Activated T-cell treated with anti-CD3 and anti-CD28 coated beads, Interleukin-2, amount 50 U/mL, for 4 hours (primary cell): ENCODE results near the gene CFAP47. TPM values are rescaled to one million over a fixed set of nuclear protein-coding genes. Genes with fewer than 3 reads are reported as not detected.

Experiments
- ATAC-seq, 2 donors: fragments of 200-7000 bp; cut with Tn5 transposase; one replicate each; pipeline ENCODE4 v1.10.0; 2021
- DNase-seq: peaks from one replicate; pipeline ENCODE4 v3.0.0-alpha.2; 2020
- H3K27me3 Mint-ChIP-seq: one replicate; pipeline ENCODE4 v1.8.0; 2021; ENCODE audit warnings: low read depth, mixed read lengths
- H3K36me3 Mint-ChIP-seq: one replicate; pipeline ENCODE4 v1.8.0; 2022; ENCODE audit warnings: mixed read lengths; ENCODE audit not compliant: insufficient read depth
- H3K4me1 Mint-ChIP-seq: one replicate; pipeline ENCODE4 v1.8.0; 2021; ENCODE audit warnings: low read depth, mixed read lengths
- H3K4me3 Mint-ChIP-seq: one replicate; pipeline ENCODE4 v1.8.0; 2021; ENCODE audit warnings: mild to moderate bottlenecking, moderate library complexity, mixed read lengths
- H3K9me3 Mint-ChIP-seq: one replicate; pipeline ENCODE4 v1.8.0; 2021; ENCODE audit warnings: mixed read lengths
- total RNA-seq, 3 donors: library from RNA; stranded (reverse); gene quantifications; one replicate each; pipeline ENCODE4 v1.2.1, GENCODE V29; 2021

The CFAP47 gene
- total RNA-seq, 3 donors from 2014 or later, result not detected

- H3K9me3 Mint-ChIP-seq, result peaks cover 4% of the 10 kb centered on the region
- H3K27me3 Mint-ChIP-seq, result no peaks in the 10 kb centered on the region
- H3K36me3 Mint-ChIP-seq, result no peaks in the 10 kb centered on the region
- no peaks in the 10 kb centered on the region for H3K4me1 Mint-ChIP-seq
- no peak overlapping the region for H3K4me3 Mint-ChIP-seq
- DNase-seq, result no peak
- ATAC-seq, result no peak
Measured at GRCh38 chrX:36348509-36348908, 429.0 kb downstream of the CFAP47 start.

- no peaks in the 10 kb centered on the region for H3K36me3 Mint-ChIP-seq
- H3K9me3 Mint-ChIP-seq, result peaks cover 5% of the 10 kb centered on the region
- DNase-seq (no peak), ATAC-seq (no peak)
- H3K4me1 Mint-ChIP-seq, result no peaks in the 10 kb centered on the region
- H3K27me3 Mint-ChIP-seq, result no peaks in the 10 kb centered on the region
- H3K4me3 Mint-ChIP-seq, result no peak overlapping the region
Measured at GRCh38 chrX:36357855-36358254, 438.3 kb downstream of the CFAP47 start.

DNA sequence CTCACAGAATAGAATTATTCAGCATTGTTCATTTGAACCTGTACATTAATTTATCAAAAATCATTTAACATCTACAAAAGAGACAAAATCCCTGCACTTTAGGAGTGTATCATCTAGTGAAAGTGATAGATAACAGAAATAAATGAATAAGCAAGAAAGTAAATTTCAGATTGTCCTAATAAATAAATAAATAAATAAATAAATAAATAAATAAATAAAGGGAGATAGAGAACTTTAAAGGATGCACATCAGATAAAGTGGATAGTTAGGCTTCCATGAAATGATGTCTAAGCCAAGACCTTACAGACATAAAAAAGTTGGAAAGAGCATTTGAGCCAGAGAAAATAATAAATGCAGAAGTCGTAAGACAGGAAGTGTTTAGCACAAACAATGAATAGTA, 444.7 kb downstream of the CFAP47 start:
- Mint-ChIP-seq H3K27me3 (no peaks in the 10 kb centered on the region), H3K9me3 (peaks cover 3% of the 10 kb centered on the region), H3K4me3 (no peak overlapping the region), H3K36me3 (no peaks in the 10 kb centered on the region), H3K4me1 (no peaks in the 10 kb centered on the region)
- ATAC-seq (no peak), DNase-seq (no peak)

DNA sequence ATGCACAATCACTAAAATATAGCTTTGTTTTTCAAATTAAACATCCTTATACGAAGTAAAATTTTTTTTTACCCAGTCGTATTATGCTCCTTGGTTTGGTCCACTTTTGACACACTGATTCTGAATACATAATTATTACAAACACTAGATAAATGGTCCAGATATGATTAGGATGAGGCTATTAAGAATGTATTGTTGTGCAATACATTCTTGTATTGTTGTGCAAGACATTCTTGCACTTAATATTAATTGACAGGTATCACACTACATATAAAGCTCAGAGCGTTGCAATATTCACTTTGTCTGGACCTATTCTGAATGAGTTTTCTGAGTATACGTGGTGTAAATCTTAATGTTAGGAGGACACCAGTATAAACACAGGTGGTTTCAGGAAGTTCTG, 464.0 kb downstream of the CFAP47 start:
- H3K4me1 Mint-ChIP-seq, result no peaks in the 10 kb centered on the region
- ATAC-seq (no peak), DNase-seq (no peak)
- H3K4me3 Mint-ChIP-seq, result no peak overlapping the region
- no peaks in the 10 kb centered on the region for H3K9me3 Mint-ChIP-seq
- H3K27me3 Mint-ChIP-seq, result no peaks in the 10 kb centered on the region
- H3K36me3 Mint-ChIP-seq, result no peaks in the 10 kb centered on the region

DNA sequence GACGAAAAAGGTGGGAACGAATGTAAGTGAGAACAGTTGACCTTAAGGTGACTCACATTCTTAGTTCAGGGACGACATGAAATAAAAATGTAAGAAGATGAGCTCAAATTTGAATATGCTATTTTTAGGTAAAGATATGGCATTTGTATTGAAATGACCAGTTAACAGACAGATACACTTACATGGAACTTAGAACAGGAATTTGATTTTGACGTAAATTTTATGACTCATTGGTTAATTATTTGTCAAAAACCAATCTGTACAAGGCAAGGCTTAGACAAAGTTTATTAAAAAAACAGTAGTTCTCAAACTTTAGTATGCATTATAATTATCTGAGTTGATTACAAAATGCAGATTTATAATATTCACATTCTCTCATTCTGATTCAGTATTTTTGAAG, 469.4 kb downstream of the CFAP47 start:
- Mint-ChIP-seq H3K4me3 (no peak overlapping the region), H3K36me3 (no peaks in the 10 kb centered on the region), H3K4me1 (no peaks in the 10 kb centered on the region), H3K9me3 (no peaks in the 10 kb centered on the region), H3K27me3 (no peaks in the 10 kb centered on the region)
- no peak for ATAC-seq
- DNase-seq, result no peak

GRCh38 chrX:36401774-36402173, 482.2 kb downstream of the CFAP47 start:
- no peak overlapping the region for H3K4me3 Mint-ChIP-seq
- no peaks in the 10 kb centered on the region for H3K9me3 Mint-ChIP-seq
- H3K27me3 Mint-ChIP-seq, result no peaks in the 10 kb centered on the region
- ATAC-seq, result no peak
- no peaks in the 10 kb centered on the region for H3K36me3 Mint-ChIP-seq
- no peaks in the 10 kb centered on the region for H3K4me1 Mint-ChIP-seq
- DNase-seq, result no peak

DNA sequence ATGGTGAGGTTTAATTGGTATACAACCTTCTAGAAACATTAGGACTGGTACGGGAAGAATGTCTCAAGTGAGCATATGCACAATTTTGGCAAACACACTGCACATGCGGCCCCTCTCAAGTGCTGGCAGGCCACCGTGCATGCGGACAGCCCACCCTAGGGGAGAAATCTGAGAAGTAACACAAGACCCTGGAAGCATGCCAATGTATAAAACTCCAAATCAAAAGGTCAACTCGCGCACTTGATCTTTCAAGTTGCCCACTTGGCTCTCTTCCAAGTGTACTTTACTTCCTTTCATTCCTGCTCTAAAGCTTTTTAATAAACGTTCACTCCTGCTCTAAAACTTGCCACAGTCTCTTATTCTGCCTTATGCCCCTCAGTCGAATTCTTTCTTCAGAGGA, 488.3 kb downstream of the CFAP47 start:
- H3K9me3 Mint-ChIP-seq, result no peaks in the 10 kb centered on the region
- no peaks in the 10 kb centered on the region for H3K36me3 Mint-ChIP-seq
- ATAC-seq (no peak), DNase-seq (no peak)
- H3K4me3 Mint-ChIP-seq, result no peak overlapping the region
- no peaks in the 10 kb centered on the region for H3K27me3 Mint-ChIP-seq
- no peaks in the 10 kb centered on the region for H3K4me1 Mint-ChIP-seq

- no peaks in the 10 kb centered on the region for H3K36me3 Mint-ChIP-seq
- ATAC-seq (no peak), DNase-seq (no peak)
- no peak overlapping the region for H3K4me3 Mint-ChIP-seq
- no peaks in the 10 kb centered on the region for H3K9me3 Mint-ChIP-seq
- H3K27me3 Mint-ChIP-seq, result no peaks in the 10 kb centered on the region
- no peaks in the 10 kb centered on the region for H3K4me1 Mint-ChIP-seq
Measured at GRCh38 chrX:36414056-36414455, 494.5 kb downstream of the CFAP47 start.

DNA sequence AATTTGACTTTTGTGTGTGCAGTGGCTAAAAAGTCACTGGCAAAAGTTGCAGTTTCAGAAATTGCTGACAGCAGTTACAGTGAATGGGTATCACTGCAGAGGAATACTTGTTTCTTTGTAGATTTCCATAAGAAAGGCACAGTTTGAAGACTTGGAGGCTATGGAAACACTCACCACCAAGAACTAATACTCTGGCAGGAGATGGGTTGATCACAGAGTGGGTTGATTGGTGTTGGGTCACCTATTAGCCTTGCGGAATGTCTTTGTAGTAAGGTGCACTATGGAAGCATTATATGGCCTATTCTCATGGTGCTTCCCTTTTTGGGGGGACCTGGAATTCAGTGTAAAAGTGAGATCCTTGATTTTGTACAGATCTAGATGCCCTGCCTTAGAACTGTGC, 502.8 kb downstream of the CFAP47 start:
- Mint-ChIP-seq H3K9me3 (no peaks in the 10 kb centered on the region), H3K27me3 (no peaks in the 10 kb centered on the region), H3K4me3 (no peak overlapping the region), H3K4me1 (no peaks in the 10 kb centered on the region), H3K36me3 (no peaks in the 10 kb centered on the region)
- ATAC-seq (no peak), DNase-seq (no peak)

DNA sequence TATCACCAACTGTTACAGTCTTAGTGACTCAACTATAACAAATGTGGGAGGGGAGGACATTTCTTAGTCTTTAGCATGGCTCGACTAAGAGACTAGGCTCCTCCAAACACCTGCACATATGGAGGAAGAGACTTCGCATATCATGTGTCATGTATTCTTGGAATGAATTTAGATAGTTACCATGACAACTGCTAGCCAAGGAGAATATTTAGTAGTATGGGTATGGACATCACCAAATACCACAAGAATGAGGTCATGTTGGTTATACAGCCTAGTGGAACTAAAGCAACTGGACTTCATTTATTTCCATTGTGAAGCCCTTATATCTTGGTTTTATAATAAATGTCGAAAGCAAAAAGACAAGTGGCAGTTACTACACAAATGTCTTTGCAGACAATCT, 512.3 kb downstream of the CFAP47 start:
- Mint-ChIP-seq H3K4me3 (no peak overlapping the region), H3K9me3 (peaks cover 5% of the 10 kb centered on the region)

GRCh38 chrX:36434522-36434921, 515.0 kb downstream of the CFAP47 start:
- Mint-ChIP-seq H3K27me3 (no peaks in the 10 kb centered on the region), H3K9me3 (peaks cover 5% of the 10 kb centered on the region), H3K36me3 (no peaks in the 10 kb centered on the region), H3K4me3 (no peak overlapping the region), H3K4me1 (no peaks in the 10 kb centered on the region)
- no peak for ATAC-seq
- no peak for DNase-seq

More for the DNA sequence above, 512.3 kb downstream of the CFAP47 start:
- no peak for ATAC-seq
- no peaks in the 10 kb centered on the region for H3K27me3 Mint-ChIP-seq
- H3K4me1 Mint-ChIP-seq, result no peaks in the 10 kb centered on the region
- H3K36me3 Mint-ChIP-seq, result no peaks in the 10 kb centered on the region
- no peak for DNase-seq

Other genes starting within 250 kb of the CFAP47 start
- gene MAGEB16, start 121.4 kb upstream of the CFAP47 start, total RNA-seq, result not detected